DOHH2 (cell line): ENCODE data around the gene PRR23E.

Experiments used
- CTCF ChIP-seq: fragments of 200-600 bp; sonication (generic); IDR thresholded peaks from one replicate; pipeline ENCODE4 v1.5.1; 2014; ENCODE audit warnings: antibody characterized with exemption, mild to moderate bottlenecking, low read depth, low read length; ENCODE audit not compliant: poor library complexity, severe bottlenecking
- EZH2phosphoT487 ChIP-seq: fragments of 200-600 bp; sonication (generic); IDR thresholded peaks from 2 replicates; pipeline ENCODE4 v1.6.1; 2017; ENCODE audit warnings: borderline replicate concordance, mild to moderate bottlenecking, antibody characterized with exemption, low read length, moderate library complexity, mixed read lengths

- TF ChIP-seq CTCF, result no peak
- TF ChIP-seq EZH2phosphoT487, result no peak
Measured at GRCh38 chr3:127212231-127212630, 19.3 kb downstream of the PRR23E start.
